COR-L47 (cell line): ENCODE data around the gene ZBTB40.

Experiments
- DNase-seq: peaks from one replicate; lab custom pipeline; 2025; lab: John Stamatoyannopoulos, UW

ZBTB40 gene

GRCh38 chr1:22530715-22531114 lies 79.1 kb downstream of the ZBTB40 start:
- DNase-seq = no peak

DNA sequence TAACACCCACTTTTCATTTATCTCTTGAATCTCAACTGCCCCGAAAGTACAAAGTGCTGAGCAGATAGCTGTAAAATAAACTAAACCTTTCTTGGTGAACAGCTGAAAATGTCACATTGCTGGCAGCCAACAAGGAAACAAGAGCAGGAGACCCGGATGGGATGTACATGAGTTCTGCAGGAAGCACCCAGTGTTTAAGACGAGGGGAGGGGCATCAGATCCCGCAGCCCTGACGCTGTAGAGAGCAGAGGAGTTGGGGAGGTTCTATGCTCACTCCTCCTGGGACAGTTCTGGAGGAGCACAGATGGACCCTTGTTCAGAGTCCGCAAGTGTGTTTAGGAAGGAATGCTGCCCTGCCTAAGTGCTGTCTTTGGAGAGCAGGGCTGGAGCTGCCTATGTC lies 79.6 kb downstream of the ZBTB40 start:
- DNase-seq = no peak

- peak; percentile 23 for DNase-seq
Measured at GRCh38 chr1:22533244-22533895, 81.7 kb downstream of the ZBTB40 start.

DNA sequence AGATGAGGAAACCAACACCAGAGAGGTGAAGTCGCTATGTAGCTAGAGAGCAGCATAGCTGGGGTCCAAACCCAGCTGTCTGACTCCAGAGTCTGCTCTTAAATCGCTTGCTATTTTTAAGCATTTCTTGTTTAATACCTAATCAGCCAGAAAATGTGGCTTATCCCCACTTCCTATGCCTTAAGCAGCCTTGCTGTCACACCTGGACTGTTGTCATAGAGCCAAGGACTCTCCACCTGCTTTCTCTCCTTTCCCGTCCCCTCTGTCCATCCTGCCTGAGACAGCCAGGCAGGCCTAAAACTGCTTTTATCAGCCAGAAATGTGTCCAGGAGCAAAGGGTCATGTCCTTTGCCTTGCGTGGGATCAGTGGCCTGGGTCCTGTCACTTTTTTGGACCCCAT lies 83.3 kb downstream of the ZBTB40 start:
- no peak for DNase-seq

- DNase-seq = no peak
Measured at GRCh38 chr1:22535399-22535798, 83.7 kb downstream of the ZBTB40 start.

DNA sequence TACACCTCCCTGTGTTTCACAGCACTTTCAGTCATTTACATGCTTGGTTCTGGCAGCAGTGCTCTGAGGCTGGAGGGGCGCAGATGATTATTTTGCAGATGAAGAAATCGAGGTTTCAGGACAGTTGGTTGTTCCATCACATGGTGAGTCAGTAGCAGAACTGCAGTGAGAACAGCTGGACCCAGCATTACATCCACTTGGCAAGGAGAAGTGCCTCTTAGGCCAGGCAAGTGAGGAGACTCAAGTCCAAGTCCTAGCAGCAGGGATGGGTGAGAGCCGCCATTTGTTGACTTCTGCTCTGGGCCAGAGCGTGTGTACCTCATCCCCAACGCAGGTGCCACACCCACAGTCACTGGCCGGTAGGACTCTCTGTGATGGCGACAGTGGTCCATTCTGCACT lies 84.9 kb downstream of the ZBTB40 start:
- no peak for DNase-seq

DNA sequence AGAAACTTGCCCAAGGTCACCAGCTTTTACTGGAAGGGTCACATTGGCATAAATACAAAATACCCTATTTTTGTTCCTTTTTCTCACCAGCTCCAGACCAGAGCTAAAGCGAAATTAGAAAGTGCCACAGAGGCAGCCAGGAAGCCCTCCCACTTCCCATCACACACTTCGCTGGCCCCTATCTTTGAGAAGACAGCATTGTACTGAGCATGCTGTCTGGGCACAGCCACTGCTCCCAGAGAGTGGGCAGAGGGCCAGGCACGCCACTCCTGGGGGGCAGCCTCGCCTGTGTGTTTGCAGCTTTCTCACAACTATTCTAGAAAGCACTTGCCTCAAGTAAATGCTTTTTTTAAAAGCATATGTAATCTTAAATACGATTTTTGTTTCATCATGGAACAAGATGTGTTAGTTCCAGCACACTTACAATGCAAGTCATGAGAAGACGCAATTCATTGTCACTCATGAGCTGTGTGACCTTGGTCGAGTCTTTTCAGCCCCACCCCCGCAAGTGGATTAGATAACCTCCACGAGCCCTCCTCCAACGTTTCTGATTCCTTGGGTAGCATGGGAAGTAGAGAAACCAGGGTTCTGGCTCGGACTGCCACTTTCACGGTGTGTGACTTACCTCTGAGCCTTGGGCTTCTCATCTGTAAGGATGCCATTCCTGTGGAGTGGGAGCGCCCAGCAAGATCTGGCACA lies 85.9 kb downstream of the ZBTB40 start:
- DNase-seq = no peak

- no peak for DNase-seq
Measured at GRCh38 chr1:22539510-22540118, 88.0 kb downstream of the ZBTB40 start.

DNA sequence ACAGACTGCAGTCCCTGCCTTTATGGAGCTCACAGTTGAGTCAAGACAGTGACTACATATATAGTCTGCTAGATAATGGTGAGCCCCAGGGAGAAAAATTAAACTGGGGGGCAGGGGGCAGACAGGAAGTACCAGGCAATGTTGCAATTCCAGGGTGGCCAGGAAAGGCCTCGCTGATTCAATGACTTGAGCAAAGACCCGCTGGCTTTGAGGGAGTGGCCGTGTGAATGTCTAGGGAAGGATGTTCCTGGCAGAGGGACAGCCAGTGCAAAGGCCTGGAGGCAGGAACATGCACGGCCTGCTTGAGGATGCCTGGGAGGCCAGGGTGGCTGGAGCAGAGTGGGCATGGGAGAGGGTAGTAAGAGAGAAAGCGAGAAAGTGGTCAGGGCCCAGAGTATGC lies 88.7 kb downstream of the ZBTB40 start:
- no peak for DNase-seq

- no peak for DNase-seq
Measured at GRCh38 chr1:22542886-22543285, 91.2 kb downstream of the ZBTB40 start.

GRCh38 chr1:22543679-22544078 lies 92.0 kb downstream of the ZBTB40 start:
- DNase-seq = no peak

DNA sequence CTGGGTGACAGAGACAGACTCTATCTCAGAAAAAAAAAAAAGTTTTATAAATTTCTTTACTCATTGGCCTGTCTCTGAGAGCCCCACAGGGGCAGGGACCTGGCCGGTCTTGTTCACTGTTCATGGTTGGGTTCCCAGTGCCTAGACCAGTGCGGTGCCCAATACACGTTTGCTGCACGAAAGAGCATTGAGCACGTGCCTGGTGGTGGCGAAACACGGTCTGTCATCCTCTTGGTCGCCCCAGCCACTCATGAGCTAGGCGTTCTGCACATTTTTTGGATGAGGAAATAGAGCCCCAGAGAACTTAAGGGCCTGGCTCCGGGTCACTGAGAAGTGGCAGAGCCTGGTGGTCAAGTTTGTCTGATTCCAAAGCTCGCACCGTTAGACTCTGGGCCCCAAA lies 93.0 kb downstream of the ZBTB40 start:
- no peak for DNase-seq

DNA sequence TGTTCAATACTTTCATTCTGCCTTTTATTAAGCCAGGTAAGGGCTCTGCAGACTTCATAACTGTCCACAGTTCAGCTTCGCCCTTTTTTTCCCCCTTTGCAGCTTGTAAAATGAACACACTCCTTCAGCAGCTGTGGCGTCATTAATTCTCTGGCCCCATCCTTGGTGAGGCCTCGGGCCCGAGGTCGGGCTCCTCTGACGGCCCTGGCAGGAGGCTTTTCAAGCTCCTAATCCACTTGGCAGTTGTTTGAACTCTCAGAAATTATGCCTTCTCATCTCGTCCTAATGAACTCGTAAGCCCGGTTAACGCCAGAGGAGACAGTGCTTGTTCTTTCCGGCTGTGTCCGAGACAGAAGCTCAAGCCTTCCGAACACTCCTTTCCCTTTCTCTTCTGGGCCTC lies 93.5 kb downstream of the ZBTB40 start:
- no peak for DNase-seq

GRCh38 chr1:22547186-22547817 lies 95.7 kb downstream of the ZBTB40 start:
- DNase-seq = no peak

GRCh38 chr1:22547818-22548462 lies 96.3 kb downstream of the ZBTB40 start:
- no peak for DNase-seq

GRCh38 chr1:22550021-22550420 lies 98.4 kb downstream of the ZBTB40 start:
- DNase-seq = no peak

DNA sequence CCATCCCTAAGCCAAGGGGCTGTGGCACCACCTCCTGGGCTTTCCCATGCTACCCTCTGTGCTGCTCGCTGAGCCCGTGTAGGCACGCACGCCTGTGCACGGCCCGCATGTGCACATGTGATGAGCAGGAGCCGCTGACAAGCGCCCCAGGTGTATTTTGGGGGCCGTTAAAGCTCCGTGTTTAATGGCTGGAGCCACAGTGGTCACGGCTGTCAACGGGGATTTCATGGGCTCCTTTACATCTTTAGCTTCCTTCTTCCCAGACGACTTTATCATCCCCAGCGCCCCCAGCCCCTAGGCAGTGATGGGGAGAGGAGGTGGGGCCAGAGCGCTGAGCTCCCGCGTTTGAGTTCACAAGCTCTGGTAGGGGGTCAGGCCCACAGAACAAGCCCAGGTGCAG lies 99.9 kb downstream of the ZBTB40 start:
- no peak for DNase-seq

DNA sequence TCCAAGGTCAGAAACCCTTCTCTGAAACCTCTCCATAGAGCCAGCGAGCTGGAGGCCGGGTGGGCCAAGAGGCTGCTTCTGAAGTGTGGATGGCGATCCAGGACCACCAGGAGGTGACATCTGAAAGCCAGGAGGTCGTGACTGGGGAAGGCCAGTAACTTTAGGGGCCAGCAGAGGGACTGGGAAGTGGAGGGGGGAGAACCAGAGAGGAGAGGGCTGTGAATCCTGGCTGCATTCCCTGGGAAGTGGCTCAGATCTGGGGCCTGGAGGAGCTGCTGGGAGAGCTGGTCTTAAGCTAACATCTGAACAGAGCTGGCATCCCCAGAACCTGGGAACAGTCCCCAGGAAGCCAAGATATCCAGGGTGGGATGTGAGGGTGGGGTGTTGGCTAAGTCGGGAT lies 100.4 kb downstream of the ZBTB40 start:
- DNase-seq = no peak

DNA sequence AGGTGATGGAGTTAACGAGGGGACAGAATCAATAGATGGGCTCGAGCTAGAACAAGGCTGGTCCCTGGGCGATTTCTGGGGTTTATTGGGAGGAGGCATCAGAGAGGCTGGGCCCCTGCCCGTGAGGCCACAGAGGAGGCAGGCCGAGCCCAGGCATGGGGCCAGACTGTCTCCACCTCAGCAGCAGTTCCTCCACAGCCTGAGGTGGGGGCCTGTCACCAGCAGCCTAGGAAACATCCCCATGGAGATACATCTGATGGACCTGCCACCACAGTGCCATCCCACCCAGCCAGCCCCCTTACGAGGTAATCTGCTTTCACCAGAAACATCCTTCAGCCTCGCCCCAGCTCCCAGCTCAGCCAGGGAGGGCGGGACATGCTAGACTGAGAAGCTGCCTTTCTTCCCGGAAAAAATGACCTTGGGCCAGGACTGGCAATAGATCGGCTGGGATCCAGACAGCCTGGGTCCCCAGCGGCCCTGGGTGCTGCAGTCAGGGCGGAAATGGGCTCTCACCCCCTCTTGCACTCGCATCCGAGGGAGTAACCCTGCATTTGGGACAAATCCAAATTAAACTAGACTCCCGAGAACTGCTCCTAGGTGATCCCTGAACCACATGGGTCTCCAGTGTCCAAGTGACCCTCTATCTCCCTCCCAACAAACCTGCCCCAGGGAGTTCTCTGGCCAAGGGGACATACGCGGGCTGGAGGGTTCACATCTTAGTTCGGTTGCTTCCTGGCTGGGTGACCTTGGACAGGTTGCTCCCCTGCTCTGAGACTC lies 101.6 kb downstream of the ZBTB40 start:
- DNase-seq = no peak

DNA sequence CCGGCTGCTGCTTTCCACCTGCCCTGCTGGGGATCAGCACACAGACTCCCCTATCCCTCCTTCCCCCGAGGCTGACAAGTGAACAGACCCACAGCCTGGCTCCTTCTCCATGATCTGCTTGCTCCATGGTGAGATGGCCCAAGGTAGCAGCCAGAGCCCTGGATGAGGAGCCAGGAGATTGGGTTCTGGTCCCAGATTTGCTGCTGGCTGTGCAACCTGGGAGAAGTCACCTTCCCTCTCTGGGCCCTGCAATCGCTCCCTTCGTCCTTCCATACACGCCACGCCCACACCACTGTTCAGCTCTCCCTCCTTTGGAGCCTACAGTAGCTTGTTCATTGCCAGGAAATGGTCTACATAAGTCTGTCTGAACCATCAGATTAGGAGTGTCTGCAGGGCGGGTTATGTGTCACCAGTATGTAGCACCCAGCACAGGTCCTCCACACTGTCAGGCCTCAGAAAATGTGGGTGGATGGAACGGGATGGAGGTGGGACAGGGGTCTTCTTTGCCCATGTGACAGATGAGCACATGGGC lies 102.4 kb downstream of the ZBTB40 start:
- no peak for DNase-seq

DNA sequence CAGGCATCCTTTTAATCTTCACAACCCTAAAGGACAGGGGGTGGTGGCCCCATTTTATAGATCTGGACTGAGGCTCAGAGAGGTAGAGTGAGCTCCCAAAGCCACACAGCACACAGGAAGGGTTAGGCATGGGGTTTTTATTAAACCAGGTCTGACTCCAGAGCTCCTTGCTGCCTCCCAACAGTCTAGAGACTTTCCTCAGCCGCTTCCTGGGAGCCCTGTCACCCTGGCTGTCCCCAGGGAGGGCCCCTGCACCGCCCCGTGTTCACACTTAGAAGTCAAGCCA lies 103.7 kb downstream of the ZBTB40 start:
- DNase-seq = no peak
